ENCODE measurements around the gene NPAS2. TPM values are rescaled to one million over a fixed set of nuclear protein-coding genes. Genes with fewer than 3 reads are reported as not detected.

The NPAS2 gene
- total and polyA plus RNA-seq, 2 experiments from 2014 or later, result 0.55 to 0.89 TPM

GRCh38 chr2:100857915-100858314 is 38.0 kb downstream of the NPAS2 start:
- no peaks in the 10 kb centered on the region for H3K4me1 ChIP-seq (ENCODE audit: low read depth)
- H3K27me3 ChIP-seq, result no peaks in the 10 kb centered on the region
- no peak overlapping the region for H3K4me3 ChIP-seq
- DNase-seq (ENCODE audit: low read depth in 1 of 2, low spot score in 1 of 2), result peak in 1 of 2 donors; percentile 80
- no peak for TF ChIP-seq CTCF (IDR thresholded peaks at IDR 0.05; ENCODE audit: low read depth, low read length)
- no peaks in the 10 kb centered on the region for H3K36me3 ChIP-seq
- H3K9me3 ChIP-seq (ENCODE audit: low read depth), result no peaks in the 10 kb centered on the region
- no peak overlapping the region for H3K27ac ChIP-seq

GRCh38 chr2:100859902-100860301 is 40.0 kb downstream of the NPAS2 start:
- H3K36me3 ChIP-seq, result no peaks in the 10 kb centered on the region
- TF ChIP-seq CTCF (IDR thresholded peaks at IDR 0.05; ENCODE audit: low read depth, low read length), result no peak
- no peaks in the 10 kb centered on the region for H3K27me3 ChIP-seq
- DNase-seq (ENCODE audit: low read depth in 1 of 2, low spot score in 1 of 2), result no peak
- no peak overlapping the region for H3K27ac ChIP-seq
- H3K4me3 ChIP-seq, result no peak overlapping the region
- no peaks in the 10 kb centered on the region for H3K9me3 ChIP-seq (ENCODE audit: low read depth)
- no peaks in the 10 kb centered on the region for H3K4me1 ChIP-seq (ENCODE audit: low read depth)

- no peak for TF ChIP-seq CTCF (IDR thresholded peaks at IDR 0.05; ENCODE audit: low read depth, low read length)
- Histone ChIP-seq H3K4me1 (ENCODE audit: low read depth) (no peaks in the 10 kb centered on the region), H3K9me3 (ENCODE audit: low read depth) (no peaks in the 10 kb centered on the region), H3K27ac (no peak overlapping the region), H3K36me3 (no peaks in the 10 kb centered on the region), H3K27me3 (no peaks in the 10 kb centered on the region), H3K4me3 (no peak overlapping the region)
- DNase-seq (ENCODE audit: low read depth in 1 of 2, low spot score in 1 of 2), result no peak
Measured at GRCh38 chr2:100861340-100861739, 41.4 kb downstream of the NPAS2 start.

GRCh38 chr2:100862081-100862480 is 42.1 kb downstream of the NPAS2 start:
- Histone ChIP-seq H3K9me3 (ENCODE audit: low read depth) (no peaks in the 10 kb centered on the region), H3K4me1 (ENCODE audit: low read depth) (no peaks in the 10 kb centered on the region), H3K27me3 (no peaks in the 10 kb centered on the region), H3K36me3 (no peaks in the 10 kb centered on the region), H3K27ac (no peak overlapping the region), H3K4me3 (no peak overlapping the region)
- no peak for DNase-seq (ENCODE audit: low read depth in 1 of 2, low spot score in 1 of 2)
- no peak for TF ChIP-seq CTCF (IDR thresholded peaks at IDR 0.05; ENCODE audit: low read depth, low read length)

GRCh38 chr2:100865816-100866460 is 46.0 kb downstream of the NPAS2 start:
- no peaks in the 10 kb centered on the region for H3K4me1 ChIP-seq (ENCODE audit: low read depth)
- no peaks in the 10 kb centered on the region for H3K36me3 ChIP-seq
- DNase-seq (ENCODE audit: low read depth in 1 of 2, low spot score in 1 of 2), result peak in 1 of 2 donors; percentile 51
- H3K27me3 ChIP-seq, result no peaks in the 10 kb centered on the region
- H3K27ac ChIP-seq, result no peak overlapping the region
- H3K9me3 ChIP-seq (ENCODE audit: low read depth), result no peaks in the 10 kb centered on the region
- no peak overlapping the region for H3K4me3 ChIP-seq
- no peak for TF ChIP-seq CTCF (IDR thresholded peaks at IDR 0.05; ENCODE audit: low read depth, low read length)

Data from cardiac muscle cell (in vitro differentiated cells and primary cell).